OCI-LY1 (cell line): ENCODE data around the gene MAP3K7CL.

ENCODE experiments used
- H2AFZ ChIP-seq: fragments of 200-600 bp; sonication (generic), shearing (Covaris generic); 2 replicates; pipeline ENCODE4 v1.6.0; 2014; ENCODE audit warnings: antibody characterized with exemption, mild to moderate bottlenecking, low read length
- H3F3A ChIP-seq: fragments of 200-600 bp; sonication (generic), shearing (Covaris generic); 2 replicates; pipeline ENCODE4 v1.6.0; 2014; ENCODE audit warnings: mild to moderate bottlenecking, antibody characterized with exemption, low read length, moderate library complexity; ENCODE audit not compliant: insufficient read depth
- H3K27ac ChIP-seq: fragments of 200-600 bp; sonication (generic); 2 replicates; pipeline ENCODE4 v1.5.1; 2014; ENCODE audit warnings: low read length, mixed run types, mild to moderate bottlenecking, low read depth; ENCODE audit not compliant: poor library complexity, severe bottlenecking
- H3K27me3 ChIP-seq: fragments of 200-600 bp; sonication (generic); 2 replicates; pipeline ENCODE4 v1.6.0; 2014; ENCODE audit warnings: antibody characterized with exemption, mild to moderate bottlenecking, low read length, moderate library complexity; ENCODE audit not compliant: insufficient read depth
- H3K36me3 ChIP-seq: fragments of 200-600 bp; sonication (generic); 2 replicates; pipeline ENCODE4 v1.6.1; 2014; ENCODE audit warnings: mild to moderate bottlenecking, antibody characterized with exemption, low read length, moderate library complexity, mixed read lengths; ENCODE audit not compliant: insufficient read depth
- H3K4me1 ChIP-seq: fragments of 200-600 bp; sonication (generic); 2 replicates; pipeline ENCODE4 v1.5.1; 2014; ENCODE audit warnings: mild to moderate bottlenecking, low read length, moderate library complexity; ENCODE audit not compliant: insufficient read depth, severe bottlenecking
- H3K4me2 ChIP-seq: fragments of 200-600 bp; sonication (generic), shearing (Covaris generic); 2 replicates; pipeline ENCODE4 v1.6.1; 2014; ENCODE audit warnings: low read length
- H3K4me3 ChIP-seq: fragments of 200-600 bp; sonication (generic); 2 replicates; pipeline ENCODE4 v1.5.1; 2014; ENCODE audit warnings: low read length, low read depth, mild to moderate bottlenecking, mixed read lengths; ENCODE audit not compliant: poor library complexity, severe bottlenecking
- H3K79me2 ChIP-seq: fragments of 200-600 bp; shearing (Covaris generic); 2 replicates; pipeline ENCODE4 v1.6.1; 2016; ENCODE audit warnings: mixed run types, low read length, mixed read lengths; ENCODE audit not compliant: insufficient read depth
- H3K9ac ChIP-seq: fragments of 200-600 bp; sonication (generic), shearing (Covaris generic); 2 replicates; pipeline ENCODE4 v1.6.1; 2014; ENCODE audit warnings: mild to moderate bottlenecking, low read length, mixed read lengths
- H3K9me2 ChIP-seq: fragments of 200-600 bp; sonication (generic), shearing (Covaris generic); 2 replicates; pipeline ENCODE4 v1.6.1; 2014; ENCODE audit warnings: low read depth, mild to moderate bottlenecking, low read length, mixed read lengths
- H3K9me3 ChIP-seq: fragments of 200-600 bp; shearing (Covaris generic); 2 replicates; pipeline ENCODE4 v1.6.1; 2014; ENCODE audit warnings: low read length, mixed read lengths
- H4K20me1 ChIP-seq: fragments of 200-600 bp; sonication (generic), shearing (Covaris generic); 2 replicates; pipeline ENCODE4 v1.6.0; 2016; ENCODE audit warnings: mild to moderate bottlenecking, low read length; ENCODE audit not compliant: insufficient read depth
- EZH2 ChIP-seq: fragments of 200-600 bp; sonication (generic), shearing (Covaris generic); IDR thresholded peaks from 2 replicates; pipeline ENCODE4 v1.8.0; 2017; ENCODE audit warnings: borderline replicate concordance, mixed run types, mild to moderate bottlenecking, antibody characterized with exemption, low read length, moderate library complexity, mixed read lengths
- TF ChIP-seq, protein P1 (sequence below): fragments of 200-600 bp; sonication (generic), shearing (Covaris generic); IDR thresholded peaks from 2 replicates; pipeline ENCODE4 v1.5.1; 2017; ENCODE audit warnings: mild to moderate bottlenecking, antibody characterized with exemption, low read length, moderate library complexity, mixed read lengths

Gene MAP3K7CL

DNA sequence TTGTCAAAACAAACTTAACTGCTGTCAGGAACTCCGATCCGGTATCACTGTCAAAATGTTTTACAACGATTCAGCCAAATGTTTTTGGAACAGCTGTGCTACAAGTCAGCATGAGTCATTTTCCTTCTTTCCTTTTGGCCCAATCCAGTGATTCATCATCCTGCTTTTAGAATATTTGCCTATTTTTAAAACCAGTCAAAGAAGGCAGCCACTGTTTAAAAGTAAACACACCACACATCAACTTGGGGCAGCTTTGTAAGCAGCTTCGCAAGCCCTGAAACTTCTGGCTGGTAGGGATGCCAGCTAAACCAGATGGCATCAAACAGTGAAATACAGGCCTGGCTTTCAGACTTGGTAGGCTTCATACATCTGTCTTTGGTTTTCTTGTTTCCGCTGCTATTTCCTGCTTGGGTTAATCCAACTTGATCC lies 14.9 kb downstream of the MAP3K7CL start:
- Histone ChIP-seq H3K36me3 (no peaks in the 10 kb centered on the region), H3K4me3 (no peak overlapping the region), H3K9me2 (no peaks in the 10 kb centered on the region), H4K20me1 (no peaks in the 10 kb centered on the region), H3K9me3 (no peaks in the 10 kb centered on the region), H3K79me2 (no peaks in the 10 kb centered on the region), H2AFZ (no peak overlapping the region), H3F3A (no peaks in the 10 kb centered on the region), H3K27ac (no peak overlapping the region), H3K27me3 (no peaks in the 10 kb centered on the region), H3K4me2 (no peak overlapping the region), H3K4me1 (no peaks in the 10 kb centered on the region), H3K9ac (no peak overlapping the region)
- TF ChIP-seq, protein P1, sequence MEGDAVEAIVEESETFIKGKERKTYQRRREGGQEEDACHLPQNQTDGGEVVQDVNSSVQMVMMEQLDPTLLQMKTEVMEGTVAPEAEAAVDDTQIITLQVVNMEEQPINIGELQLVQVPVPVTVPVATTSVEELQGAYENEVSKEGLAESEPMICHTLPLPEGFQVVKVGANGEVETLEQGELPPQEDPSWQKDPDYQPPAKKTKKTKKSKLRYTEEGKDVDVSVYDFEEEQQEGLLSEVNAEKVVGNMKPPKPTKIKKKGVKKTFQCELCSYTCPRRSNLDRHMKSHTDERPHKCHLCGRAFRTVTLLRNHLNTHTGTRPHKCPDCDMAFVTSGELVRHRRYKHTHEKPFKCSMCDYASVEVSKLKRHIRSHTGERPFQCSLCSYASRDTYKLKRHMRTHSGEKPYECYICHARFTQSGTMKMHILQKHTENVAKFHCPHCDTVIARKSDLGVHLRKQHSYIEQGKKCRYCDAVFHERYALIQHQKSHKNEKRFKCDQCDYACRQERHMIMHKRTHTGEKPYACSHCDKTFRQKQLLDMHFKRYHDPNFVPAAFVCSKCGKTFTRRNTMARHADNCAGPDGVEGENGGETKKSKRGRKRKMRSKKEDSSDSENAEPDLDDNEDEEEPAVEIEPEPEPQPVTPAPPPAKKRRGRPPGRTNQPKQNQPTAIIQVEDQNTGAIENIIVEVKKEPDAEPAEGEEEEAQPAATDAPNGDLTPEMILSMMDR: no peak
- no peak for TF ChIP-seq EZH2

DNA sequence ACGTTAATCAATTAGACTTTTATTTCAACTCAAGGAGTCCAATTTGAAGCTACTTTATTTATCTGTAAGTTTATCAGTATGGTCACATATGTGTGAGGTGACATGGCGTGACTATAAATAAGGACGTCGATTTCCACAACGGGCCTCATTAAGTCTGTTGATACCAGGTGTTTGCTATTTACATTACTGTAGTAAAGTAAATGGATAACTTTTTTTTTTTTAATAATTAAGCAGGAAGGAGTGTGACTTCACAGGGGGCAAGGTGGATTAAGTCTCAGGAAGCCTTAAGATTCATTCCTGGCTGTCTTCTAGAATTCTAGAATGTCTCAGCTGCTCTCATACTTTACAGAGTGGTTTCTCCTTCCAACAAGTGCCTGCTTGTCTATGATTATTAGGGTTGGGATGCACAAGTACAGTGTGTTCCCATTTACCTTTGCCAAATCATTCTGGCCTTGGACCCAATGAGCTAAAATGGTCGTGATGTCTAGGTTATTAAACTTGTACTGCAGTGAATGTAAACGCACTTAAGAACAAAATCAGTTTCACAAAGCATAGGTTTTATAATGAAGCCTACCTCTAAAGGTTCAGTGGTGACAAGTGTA lies 15.5 kb downstream of the MAP3K7CL start:
- Histone ChIP-seq H3K4me3 (no peak overlapping the region), H3K27ac (no peak overlapping the region), H3K4me2 (no peak overlapping the region), H3K36me3 (no peaks in the 10 kb centered on the region), H3K9ac (no peak overlapping the region), H3K9me2 (no peaks in the 10 kb centered on the region), H3K27me3 (no peaks in the 10 kb centered on the region), H2AFZ (no peak overlapping the region), H3F3A (no peaks in the 10 kb centered on the region), H4K20me1 (no peaks in the 10 kb centered on the region), H3K9me3 (no peaks in the 10 kb centered on the region), H3K79me2 (no peaks in the 10 kb centered on the region), H3K4me1 (no peaks in the 10 kb centered on the region)
- TF ChIP-seq EZH2: no peak
- TF ChIP-seq, protein P1: no peak

DNA sequence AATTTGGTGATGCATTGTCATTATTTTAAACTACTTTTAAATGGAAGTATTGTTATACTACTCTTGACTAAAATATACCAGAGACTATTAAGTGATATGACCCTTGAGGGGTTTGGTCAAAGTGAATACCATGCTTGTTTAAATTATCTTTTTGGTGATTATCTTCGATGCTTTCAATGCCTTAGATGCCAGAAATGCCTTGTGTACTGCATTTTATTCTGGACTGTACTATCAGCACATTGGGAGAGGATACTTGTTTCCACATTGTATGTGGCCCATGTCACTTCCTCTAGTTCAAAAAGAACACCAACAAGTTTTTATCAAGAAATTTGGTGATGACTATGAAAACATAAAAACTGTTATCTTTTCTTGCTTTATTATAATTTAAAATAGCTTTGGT lies 16.3 kb downstream of the MAP3K7CL start:
- no peak overlapping the region for H3K4me3 ChIP-seq
- no peak overlapping the region for H2AFZ ChIP-seq
- no peaks in the 10 kb centered on the region for H3K9me3 ChIP-seq
- no peaks in the 10 kb centered on the region for H3K36me3 ChIP-seq
- H3K9ac ChIP-seq: no peak overlapping the region
- H3K4me2 ChIP-seq: no peak overlapping the region
- TF ChIP-seq, protein P1: no peak
- no peak for TF ChIP-seq EZH2
- H3F3A ChIP-seq: no peaks in the 10 kb centered on the region
- H3K4me1 ChIP-seq: no peaks in the 10 kb centered on the region
- H4K20me1 ChIP-seq: no peaks in the 10 kb centered on the region
- H3K27ac ChIP-seq: no peak overlapping the region
- no peaks in the 10 kb centered on the region for H3K79me2 ChIP-seq
- H3K9me2 ChIP-seq: no peaks in the 10 kb centered on the region
- H3K27me3 ChIP-seq: no peaks in the 10 kb centered on the region
